K562 (cell line): ENCODE results near the gene RBM5.

Experiments used
- BRCA1 ChIP-seq, 2 experiments: fragments of 450-650 bp in 1 of 2; sonication (generic) in 1 of 2; formaldehyde crosslinking in 1 of 2; IDR thresholded peaks; 2 replicates each; pipeline versions ENCODE4 v1.5.0 to v1.6.1; 2017 to 2020; ENCODE audit warnings: mild to moderate bottlenecking in 1 of 2, missing genetic modification reagents in 1 of 2
- POLR2AphosphoS5 ChIP-seq: IDR thresholded peaks from 2 replicates; pipeline ENCODE4 v1.6.1; 2011; ENCODE audit warnings: mild to moderate bottlenecking, low read depth, low read length, moderate library complexity; ENCODE audit not compliant: control insufficient read depth, insufficient read depth
- REST ChIP-seq, 2 experiments: fragments of 450-650 bp; formaldehyde crosslinking in 1 of 2; IDR thresholded peaks; 2 replicates each; pipeline versions ENCODE4 v1.4.0 to v1.6.1; 2014 to 2020; ENCODE audit warnings: mild to moderate bottlenecking in 2 of 2, borderline replicate concordance in 1 of 2, low read depth in 1 of 2
- ZNF143 ChIP-seq: sonication (generic); formaldehyde crosslinking; IDR thresholded peaks from 2 replicates; pipeline ENCODE4 v1.9.0; 2022; ENCODE audit warnings: mild to moderate bottlenecking, missing genetic modification reagents

GRCh38 chr3:50120364-50121071 is 31.8 kb downstream of the RBM5 start:
- TF ChIP-seq BRCA1 (IDR thresholded peaks at IDR 0.05) (no peak), BRCA1 (CRISPR knock-in tag; IDR thresholded peaks at IDR 0.05) (no peak), ZNF143 (CRISPR knock-in tag) (no peak), REST (IDR thresholded peaks at IDR 0.05; ENCODE audit: borderline replicate concordance) (no peak), REST (CRISPR knock-in tag; IDR thresholded peaks at IDR 0.05; ENCODE audit: low read depth) (no peak), POLR2AphosphoS5 (peak; percentile 15)
